GM23338 (cell line): Measurements from ENCODE around the gene UGT2B15.

ENCODE experiments used
- CREB1 ChIP-seq: fragments of 250-450 bp; sonication (Bioruptor Pico); IDR thresholded peaks from 2 replicates; pipeline ENCODE4 v1.5.0; 2020; ENCODE audit warnings: low read depth, mild to moderate bottlenecking, moderate library complexity
- CTCF ChIP-seq, 2 experiments: fragments of 200-600 bp in 1 of 2; sonication (generic) in 1 of 2; conservative IDR thresholded peaks; 2 replicates each; pipeline versions ENCODE4 v1.5.1 to v1.6.1; 2016 to 2017; ENCODE audit warnings: antibody characterized with exemption in 2 of 2, low read depth in 2 of 2, mild to moderate bottlenecking in 2 of 2, moderate library complexity in 1 of 2
- ETS1 ChIP-seq: IDR thresholded peaks from 2 replicates; pipeline ENCODE4 v1.6.1; 2016; ENCODE audit warnings: antibody characterized with exemption
- EZH2 ChIP-seq: fragments of 200-600 bp; sonication (generic); IDR thresholded peaks from one replicate; pipeline ENCODE4 v1.8.0; 2017; ENCODE audit warnings: antibody characterized with exemption, mild to moderate bottlenecking, low read depth; ENCODE audit not compliant: unreplicated experiment
- EZH2phosphoT487 ChIP-seq: fragments of 200-600 bp; sonication (generic); IDR thresholded peaks from one replicate; pipeline ENCODE4 v1.8.1; 2018; ENCODE audit warnings: antibody characterized with exemption; ENCODE audit not compliant: unreplicated experiment
- JUNB ChIP-seq: IDR thresholded peaks from one replicate; pipeline ENCODE4 v1.6.1; 2016; ENCODE audit warnings: antibody characterized with exemption; ENCODE audit not compliant: unreplicated experiment
- POLR2AphosphoS5 ChIP-seq: IDR thresholded peaks from 2 replicates; pipeline ENCODE4 v1.6.1; 2016; ENCODE audit warnings: antibody characterized with exemption, low read depth
- REST ChIP-seq: IDR thresholded peaks from one replicate; pipeline ENCODE4 v1.6.1; 2018; ENCODE audit warnings: antibody characterized with exemption; ENCODE audit not compliant: unreplicated experiment
- STAT1 ChIP-seq: IDR thresholded peaks from one replicate; pipeline ENCODE4 v1.6.1; 2016; ENCODE audit warnings: antibody characterized with exemption; ENCODE audit not compliant: unreplicated experiment

GRCh38 chr4:68719075-68719473 lies 48.6 kb upstream of the UGT2B15 start:
- TF ChIP-seq CTCF (conservative IDR thresholded peaks at IDR 0.05; ENCODE audit: low read depth in 2 of 2) (no peak), STAT1 (no peak), REST (no peak), POLR2AphosphoS5 (no peak), EZH2 (no peak), ETS1 (no peak), EZH2phosphoT487 (no peak), CREB1 (no peak), JUNB (no peak)
